H1 (cell line): Measurements from ENCODE around the gene F10.

Source experiments
- ASH2L ChIP-seq: fragments of 200-600, 300-600 bp; sonication (generic); IDR thresholded peaks from one replicate; pipeline ENCODE4 v1.7.1; 2017; ENCODE audit warnings: low read length
- EP300 ChIP-seq, 2 experiments: IDR thresholded peaks; 1 replicate in 1 of 2; 2 replicates in 1 of 2; pipeline ENCODE4 v1.6.1; 2011 to 2012; ENCODE audit warnings: low read depth in 2 of 2, low read length in 2 of 2, mild to moderate bottlenecking in 2 of 2, borderline replicate concordance in 1 of 2, inconsistent platforms in 1 of 2, moderate library complexity in 1 of 2
- FOSL1 ChIP-seq: IDR thresholded peaks from 2 replicates; pipeline ENCODE4 v1.6.1; 2011; ENCODE audit warnings: mild to moderate bottlenecking, low read depth, low read length, moderate library complexity; ENCODE audit not compliant: insufficient read depth
- POLR2A ChIP-seq, 2 experiments: IDR thresholded peaks; 1 replicate in 1 of 2; 2 replicates in 1 of 2; pipeline ENCODE4 v1.6.1; 2011; ENCODE audit warnings: low read depth in 2 of 2, low read length in 2 of 2, mild to moderate bottlenecking in 2 of 2; ENCODE audit errors: control extremely low read depth in 1 of 2
- SIN3A ChIP-seq, 2 experiments: IDR thresholded peaks in 1 of 2; conservative IDR thresholded peaks in 1 of 2; 2 replicates each; pipeline ENCODE4 v1.6.1; 2011 to 2012; ENCODE audit warnings: low read length in 2 of 2, improper control_type of control experiment in 1 of 2, low read depth in 1 of 2, mild to moderate bottlenecking in 1 of 2
- YY1 ChIP-seq: IDR thresholded peaks from 2 replicates; pipeline ENCODE4 v1.6.1; 2011; ENCODE audit warnings: low read depth, mild to moderate bottlenecking, low read length
- TF ChIP-seq, protein P1 (sequence below): IDR thresholded peaks from 2 replicates; pipeline ENCODE4 v1.6.1; 2012; ENCODE audit warnings: low read length, inconsistent platforms
- TF ChIP-seq, protein P2 (sequence below), 3 experiments: IDR thresholded peaks; 1 replicate in 2 of 3; 2 replicates in 1 of 3; pipeline versions ENCODE4 v1.5.1 to v1.6.1; 2011; ENCODE audit warnings: low read length in 3 of 3, mild to moderate bottlenecking in 3 of 3, inconsistent platforms in 2 of 3, low read depth in 1 of 3, moderate library complexity in 1 of 3; ENCODE audit not compliant: insufficient read depth in 1 of 3; ENCODE audit errors: control extremely low read depth in 1 of 3

GRCh38 chr13:113129480-113129879 is 6.9 kb downstream of the F10 start:
- no peak for TF ChIP-seq EP300 (IDR thresholded peaks at IDR 0.05; ENCODE audit: borderline replicate concordance in 1 of 2, low read depth in 2 of 2, low read length in 2 of 2)
- no peak for TF ChIP-seq ASH2L
- no peak for TF ChIP-seq POLR2A (IDR thresholded peaks at IDR 0.05; ENCODE audit: control extremely low read depth in 1 of 2, low read depth in 2 of 2, low read length in 2 of 2)
- TF ChIP-seq, protein P1, sequence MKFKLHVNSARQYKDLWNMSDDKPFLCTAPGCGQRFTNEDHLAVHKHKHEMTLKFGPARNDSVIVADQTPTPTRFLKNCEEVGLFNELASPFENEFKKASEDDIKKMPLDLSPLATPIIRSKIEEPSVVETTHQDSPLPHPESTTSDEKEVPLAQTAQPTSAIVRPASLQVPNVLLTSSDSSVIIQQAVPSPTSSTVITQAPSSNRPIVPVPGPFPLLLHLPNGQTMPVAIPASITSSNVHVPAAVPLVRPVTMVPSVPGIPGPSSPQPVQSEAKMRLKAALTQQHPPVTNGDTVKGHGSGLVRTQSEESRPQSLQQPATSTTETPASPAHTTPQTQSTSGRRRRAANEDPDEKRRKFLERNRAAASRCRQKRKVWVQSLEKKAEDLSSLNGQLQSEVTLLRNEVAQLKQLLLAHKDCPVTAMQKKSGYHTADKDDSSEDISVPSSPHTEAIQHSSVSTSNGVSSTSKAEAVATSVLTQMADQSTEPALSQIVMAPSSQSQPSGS, result no peak
- no peak for TF ChIP-seq FOSL1
- TF ChIP-seq YY1, result no peak
- TF ChIP-seq SIN3A (conservative IDR thresholded peaks at IDR 0.05 in 1 of 2, IDR thresholded peaks at IDR 0.05 in 1 of 2; ENCODE audit: low read depth in 1 of 2, low read length in 2 of 2), result no peak
- TF ChIP-seq, protein P2, sequence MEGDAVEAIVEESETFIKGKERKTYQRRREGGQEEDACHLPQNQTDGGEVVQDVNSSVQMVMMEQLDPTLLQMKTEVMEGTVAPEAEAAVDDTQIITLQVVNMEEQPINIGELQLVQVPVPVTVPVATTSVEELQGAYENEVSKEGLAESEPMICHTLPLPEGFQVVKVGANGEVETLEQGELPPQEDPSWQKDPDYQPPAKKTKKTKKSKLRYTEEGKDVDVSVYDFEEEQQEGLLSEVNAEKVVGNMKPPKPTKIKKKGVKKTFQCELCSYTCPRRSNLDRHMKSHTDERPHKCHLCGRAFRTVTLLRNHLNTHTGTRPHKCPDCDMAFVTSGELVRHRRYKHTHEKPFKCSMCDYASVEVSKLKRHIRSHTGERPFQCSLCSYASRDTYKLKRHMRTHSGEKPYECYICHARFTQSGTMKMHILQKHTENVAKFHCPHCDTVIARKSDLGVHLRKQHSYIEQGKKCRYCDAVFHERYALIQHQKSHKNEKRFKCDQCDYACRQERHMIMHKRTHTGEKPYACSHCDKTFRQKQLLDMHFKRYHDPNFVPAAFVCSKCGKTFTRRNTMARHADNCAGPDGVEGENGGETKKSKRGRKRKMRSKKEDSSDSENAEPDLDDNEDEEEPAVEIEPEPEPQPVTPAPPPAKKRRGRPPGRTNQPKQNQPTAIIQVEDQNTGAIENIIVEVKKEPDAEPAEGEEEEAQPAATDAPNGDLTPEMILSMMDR (IDR thresholded peaks at IDR 0.05; ENCODE audit: control extremely low read depth in 1 of 3, insufficient read depth in 1 of 3, low read depth in 1 of 3, low read length in 3 of 3), result no peak
